Limb (tissue), 2 donors: ENCODE results near the gene HIC2.
"Not testable (repeated sequence)": the region's sequence is repeated elsewhere in the genome, so short reads cannot be mapped to it uniquely, and the experiment has no call there.

Experiments
- DNase-seq, 2 donors: peaks; one replicate each; pipeline ENCODE4 v3.0.0-alpha.2; 2016; ENCODE audit errors: extremely low spot score in 2 of 2

HIC2 gene

DNA sequence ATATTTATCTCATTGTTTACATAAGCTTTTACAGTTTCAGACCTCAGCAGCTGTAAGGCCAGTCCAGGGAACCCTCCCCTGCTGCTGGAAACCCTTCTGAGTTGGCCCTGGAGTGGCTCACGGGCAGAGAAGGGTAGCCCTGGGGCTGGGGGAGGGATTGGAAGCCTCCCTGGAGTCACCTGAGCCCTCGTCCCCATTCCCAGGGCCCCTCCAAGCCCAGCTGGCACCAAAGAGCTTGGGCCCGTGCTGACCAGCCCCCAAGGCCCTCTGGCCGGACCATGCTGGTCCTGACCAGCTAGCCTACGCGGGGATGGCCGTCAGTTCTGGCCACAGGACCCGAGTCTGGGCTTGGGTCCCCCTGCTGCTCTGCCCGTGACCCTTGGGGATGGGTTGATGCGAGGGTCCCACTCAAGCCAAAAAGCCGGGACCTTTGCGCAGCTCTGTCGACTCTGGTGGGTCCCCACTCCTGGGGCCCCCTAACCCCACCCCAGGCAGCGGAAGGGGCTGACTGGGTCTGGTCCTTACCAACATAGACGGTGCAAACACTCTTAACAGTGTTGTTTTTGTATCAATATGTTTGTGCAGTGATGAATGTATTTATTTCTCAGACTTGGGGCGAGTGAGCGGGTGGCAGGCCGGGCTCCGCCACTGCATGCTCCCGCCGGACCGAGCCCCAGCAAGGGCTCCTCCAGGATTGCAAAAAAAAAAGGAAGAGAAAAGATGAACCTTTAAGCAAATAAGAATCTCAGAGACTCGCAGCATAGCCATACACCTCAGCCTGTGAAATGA is 32.6 kb downstream of the HIC2 start:
- DNase-seq: no peak

DNA sequence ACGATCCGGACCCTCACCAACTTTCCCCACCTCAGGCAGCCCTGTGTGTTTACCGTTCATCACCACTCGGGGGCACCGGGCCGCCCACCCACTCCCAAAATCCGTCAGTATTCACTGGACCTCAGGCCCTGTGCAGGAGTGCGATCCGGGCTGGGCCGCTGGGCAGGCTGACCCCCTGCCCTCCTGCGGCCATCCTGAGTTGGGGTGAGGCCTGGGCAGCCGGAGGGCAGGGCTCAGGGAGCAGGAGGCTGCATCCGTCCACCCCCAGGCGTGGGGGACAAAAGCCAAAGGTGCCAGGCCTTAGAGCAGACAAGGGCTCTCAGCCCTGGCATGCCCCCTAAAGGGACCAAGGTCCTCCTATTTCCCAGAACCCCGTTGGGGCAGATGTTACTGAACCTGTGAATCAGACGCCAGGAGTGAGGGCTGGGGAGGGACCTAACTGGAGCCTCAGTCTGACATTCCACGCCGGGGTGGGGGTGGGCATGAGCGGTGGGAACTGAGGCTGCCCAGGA is 33.2 kb downstream of the HIC2 start:
- DNase-seq: no peak

DNA sequence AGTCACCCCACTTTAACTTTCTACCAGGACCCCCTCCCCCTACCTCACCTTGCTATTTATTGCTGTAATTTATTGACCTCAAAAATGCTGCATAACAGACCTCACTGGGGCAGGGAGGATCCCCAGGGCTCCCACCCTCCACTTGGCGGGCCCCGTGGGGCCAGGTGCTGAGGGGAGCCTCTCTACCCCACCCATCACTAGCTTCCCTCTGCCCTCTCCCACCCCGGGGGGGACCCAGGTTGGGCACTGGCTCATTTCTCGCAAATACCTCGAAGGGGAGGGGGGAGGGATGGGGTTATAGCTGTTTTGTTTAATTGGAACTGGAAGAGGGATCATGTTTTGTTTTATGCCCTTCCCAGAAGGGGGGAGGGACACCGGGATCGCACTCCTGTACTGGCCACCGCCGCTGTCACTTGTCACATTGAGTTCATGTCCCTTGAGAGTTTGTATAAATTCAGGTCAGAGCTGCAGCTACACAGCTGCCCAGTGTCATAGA is 33.7 kb downstream of the HIC2 start:
- no peak for DNase-seq

DNA sequence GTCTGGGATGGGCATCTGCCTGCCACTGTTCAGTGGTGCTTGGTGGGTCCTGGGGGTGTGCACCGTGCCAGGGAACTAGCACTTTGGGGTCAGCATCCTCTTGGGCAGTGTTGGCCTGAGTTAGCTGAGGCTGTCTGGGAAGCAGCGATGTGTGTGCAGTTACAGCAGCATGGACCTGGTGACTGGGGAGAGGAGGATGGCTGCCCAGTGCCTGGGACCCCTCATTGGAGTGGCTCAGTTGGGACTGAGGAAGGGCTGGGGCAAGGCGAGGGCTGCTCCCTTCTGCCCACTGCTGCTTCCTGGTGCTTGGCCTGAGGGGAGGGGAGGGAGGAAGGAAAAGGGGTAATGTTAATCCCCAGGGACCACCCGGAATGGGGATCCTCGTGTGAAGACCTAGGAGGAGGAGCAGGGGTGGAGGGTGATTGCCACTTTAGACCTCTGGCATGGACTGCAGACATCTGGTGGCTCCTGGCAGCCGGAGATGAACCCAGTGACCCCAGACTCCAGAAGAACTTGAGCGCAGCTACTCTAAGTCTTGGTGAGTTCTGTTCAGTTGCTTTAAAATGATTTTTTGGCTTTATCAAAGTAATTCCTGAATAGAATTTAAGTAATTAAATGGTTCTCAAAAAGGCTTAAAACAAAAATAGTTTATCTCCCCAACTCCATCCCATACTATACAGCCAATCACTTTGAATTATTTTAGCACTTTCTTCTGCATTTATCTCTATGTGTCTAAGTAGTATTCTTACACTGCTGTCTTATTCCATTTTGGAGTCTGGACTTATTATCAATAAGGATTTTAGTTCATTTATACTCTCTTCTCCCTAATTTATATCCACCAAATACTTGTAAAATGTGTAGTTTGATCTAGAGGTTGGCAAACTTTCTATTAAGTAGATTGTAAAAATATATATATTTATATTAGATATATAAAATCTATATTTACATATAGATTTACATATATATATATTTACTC is 34.7 kb downstream of the HIC2 start:
- DNase-seq: no peak

DNA sequence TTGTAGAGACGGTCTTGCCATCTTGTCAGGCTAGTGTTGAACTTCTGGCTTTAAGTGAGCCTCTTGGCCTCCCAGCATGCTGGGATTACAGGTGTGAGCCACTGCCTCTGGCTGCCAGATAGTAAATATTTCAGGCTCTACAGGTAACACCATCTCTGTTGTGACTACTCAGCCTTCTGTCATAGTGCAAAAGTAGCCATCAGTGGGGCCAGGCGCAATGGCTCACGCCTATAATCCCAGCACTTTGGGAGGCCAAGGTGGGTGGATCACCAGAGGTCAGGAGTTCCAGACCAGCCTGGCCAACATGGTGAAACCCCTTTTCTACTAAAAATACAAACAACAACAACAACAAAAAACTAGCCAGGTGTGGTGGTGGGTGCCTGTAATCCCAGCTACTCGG is 35.5 kb downstream of the HIC2 start:
- not testable (repeated sequence) for DNase-seq

DNA sequence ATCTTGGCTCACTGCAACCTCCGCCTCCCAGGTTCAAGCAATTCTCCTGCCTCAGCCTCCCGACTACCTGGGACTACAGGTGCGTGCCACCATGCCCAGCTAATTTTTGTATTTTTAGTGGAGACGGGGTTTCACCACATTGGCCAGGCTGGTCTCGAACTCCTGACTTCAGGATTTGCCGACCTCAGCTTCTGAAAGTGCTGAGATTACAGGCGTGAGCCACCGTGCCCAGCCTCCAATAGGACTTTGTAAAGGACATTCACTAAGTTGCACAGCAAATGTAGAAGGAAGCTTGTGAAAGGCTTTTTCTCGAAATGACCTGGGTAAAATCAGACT is 37.8 kb downstream of the HIC2 start:
- DNase-seq: not testable (repeated sequence)

DNA sequence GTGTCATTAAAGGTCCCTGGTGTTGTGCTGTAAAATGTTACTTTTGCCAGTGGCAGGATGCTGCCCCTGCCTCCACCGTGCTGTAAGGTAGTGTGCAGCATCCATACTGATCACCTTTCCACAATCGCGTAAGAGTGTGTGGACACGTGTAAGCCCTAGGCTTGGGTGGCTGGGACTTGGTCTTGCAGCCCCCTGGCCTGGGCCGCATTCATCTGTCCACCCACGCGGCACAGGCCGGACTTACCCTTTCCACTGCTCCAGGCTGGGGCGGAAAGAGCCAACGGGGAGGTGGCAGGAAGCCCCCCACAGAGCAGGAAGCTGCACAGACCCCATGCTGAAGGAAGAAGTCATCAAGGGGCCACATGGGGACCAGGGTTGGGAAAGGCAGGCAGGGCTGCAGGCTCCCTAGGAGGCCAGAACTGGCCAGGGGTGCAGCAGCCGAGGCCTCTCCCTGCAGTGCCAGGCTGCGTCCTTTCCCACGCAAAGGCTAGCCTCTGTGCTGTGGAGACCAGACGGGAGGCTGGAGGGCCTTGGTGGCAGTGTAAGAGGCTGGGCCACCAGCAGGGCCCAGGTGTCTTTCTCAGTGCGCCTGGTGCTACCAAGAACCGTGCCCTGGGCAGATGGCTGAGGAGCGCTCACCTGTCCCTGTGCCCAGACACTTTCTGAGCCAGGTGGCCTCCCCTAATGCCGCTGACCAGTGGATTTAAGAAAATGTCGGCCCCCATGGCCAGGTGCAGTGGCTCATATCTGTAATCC is 38.3 kb downstream of the HIC2 start:
- no peak for DNase-seq

DNA sequence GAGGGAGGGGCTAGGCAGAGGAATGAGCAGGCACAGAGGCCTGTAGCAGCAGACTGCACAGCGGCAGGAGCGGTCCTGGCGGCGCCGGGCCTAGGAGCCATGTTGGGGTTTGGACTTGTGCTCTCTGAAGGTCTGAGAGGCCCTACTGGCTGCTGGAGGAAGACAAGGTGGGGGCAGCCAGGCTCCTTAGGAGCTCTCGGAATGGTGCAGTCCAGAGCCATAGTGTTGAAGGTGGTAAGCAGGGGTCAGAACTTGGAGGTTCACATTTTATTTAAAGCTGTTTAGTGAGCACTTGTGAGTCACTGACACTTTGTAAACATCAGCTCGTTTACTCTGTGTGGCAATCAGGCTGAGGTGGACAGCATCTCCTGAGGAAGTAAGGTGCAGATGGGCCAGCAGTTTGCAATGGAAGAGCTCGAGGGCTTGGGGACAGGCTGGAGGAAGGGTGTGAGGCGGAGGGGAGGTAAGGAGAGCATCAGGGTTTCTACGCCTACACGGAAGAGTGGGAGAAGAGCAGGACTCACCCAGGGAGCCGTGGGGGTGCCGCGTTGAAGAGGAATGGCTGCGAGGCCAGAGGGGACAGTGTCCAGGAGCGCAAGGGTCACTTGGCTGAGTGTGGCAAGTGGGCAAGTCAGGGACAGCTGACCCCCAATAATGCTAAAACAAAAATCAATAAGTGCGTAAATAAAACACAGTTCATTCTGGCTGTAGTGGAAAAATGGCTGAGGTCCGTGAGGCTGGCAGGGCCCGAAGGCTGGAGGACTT is 40.0 kb downstream of the HIC2 start:
- no peak for DNase-seq

DNA sequence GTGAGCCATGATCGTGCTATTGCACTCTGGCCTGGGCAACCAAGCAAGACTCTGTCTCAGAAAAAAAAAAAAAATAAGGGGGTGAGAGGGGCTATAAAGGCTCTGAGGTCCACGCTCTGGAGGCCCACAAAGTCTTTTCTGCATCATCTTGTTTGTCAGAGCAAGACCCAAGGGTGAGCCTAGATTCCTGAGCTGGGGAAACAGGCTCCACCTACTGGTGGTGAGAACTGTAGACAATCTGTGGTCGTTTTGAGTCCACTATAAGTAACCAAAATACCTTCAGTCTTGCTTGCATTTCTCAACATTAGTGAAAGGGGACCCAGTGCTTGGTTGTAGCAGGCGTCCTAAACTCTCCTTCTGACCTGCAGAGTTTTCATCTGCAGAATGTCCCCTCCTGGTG is 45.5 kb downstream of the HIC2 start:
- DNase-seq: not testable (repeated sequence)

DNA sequence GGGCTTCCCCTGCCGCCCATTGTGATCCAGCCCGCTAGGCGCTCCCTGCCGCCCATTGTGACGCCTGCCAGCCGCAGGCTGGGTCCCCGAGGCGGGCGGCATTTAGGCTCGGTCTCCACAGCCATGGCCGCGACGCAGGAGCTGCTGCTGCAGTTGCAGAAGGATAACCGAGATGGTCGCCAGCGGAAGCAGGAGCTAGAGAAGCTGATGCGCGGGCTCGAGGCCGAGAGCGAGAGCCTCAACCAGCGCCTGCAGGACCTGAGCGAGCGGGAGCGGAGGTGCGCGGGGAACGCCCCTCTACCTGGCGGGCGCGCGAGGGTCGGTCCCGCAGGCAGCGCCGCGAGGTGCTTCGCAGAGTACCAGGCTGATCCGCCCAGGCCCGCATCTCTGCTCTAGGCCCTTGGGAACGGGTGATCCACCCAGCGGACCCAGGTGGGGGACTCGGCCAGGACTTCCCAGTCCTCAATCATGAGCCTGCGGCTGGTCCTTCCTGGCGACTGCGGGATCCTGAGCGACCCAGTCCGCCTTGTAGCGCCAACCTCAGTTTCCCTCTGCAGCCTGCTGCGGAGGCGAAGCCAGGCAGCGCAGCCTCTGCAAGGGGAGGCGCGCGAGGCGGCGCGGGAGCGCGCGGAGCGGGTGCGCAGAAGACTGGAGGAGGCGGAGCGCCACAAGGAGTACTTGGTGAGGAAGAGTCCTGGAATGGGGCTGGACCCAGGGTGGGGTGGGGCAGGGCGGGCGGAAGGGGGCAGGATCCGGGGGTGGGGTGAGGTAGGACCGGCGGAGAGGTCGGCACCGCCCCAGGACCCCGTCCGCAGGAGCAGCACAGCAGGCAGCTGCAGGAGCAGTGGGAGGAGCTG is 50.4 kb downstream of the HIC2 start, which contains the start of gene TMEM191C:
TSS of gene TMEM191C (plus strand) at position 51 of the 857 bp plus-strand sequence. CDS start at position 124, 73 bp downstream.
- DNase-seq: not testable (repeated sequence)

DNA sequence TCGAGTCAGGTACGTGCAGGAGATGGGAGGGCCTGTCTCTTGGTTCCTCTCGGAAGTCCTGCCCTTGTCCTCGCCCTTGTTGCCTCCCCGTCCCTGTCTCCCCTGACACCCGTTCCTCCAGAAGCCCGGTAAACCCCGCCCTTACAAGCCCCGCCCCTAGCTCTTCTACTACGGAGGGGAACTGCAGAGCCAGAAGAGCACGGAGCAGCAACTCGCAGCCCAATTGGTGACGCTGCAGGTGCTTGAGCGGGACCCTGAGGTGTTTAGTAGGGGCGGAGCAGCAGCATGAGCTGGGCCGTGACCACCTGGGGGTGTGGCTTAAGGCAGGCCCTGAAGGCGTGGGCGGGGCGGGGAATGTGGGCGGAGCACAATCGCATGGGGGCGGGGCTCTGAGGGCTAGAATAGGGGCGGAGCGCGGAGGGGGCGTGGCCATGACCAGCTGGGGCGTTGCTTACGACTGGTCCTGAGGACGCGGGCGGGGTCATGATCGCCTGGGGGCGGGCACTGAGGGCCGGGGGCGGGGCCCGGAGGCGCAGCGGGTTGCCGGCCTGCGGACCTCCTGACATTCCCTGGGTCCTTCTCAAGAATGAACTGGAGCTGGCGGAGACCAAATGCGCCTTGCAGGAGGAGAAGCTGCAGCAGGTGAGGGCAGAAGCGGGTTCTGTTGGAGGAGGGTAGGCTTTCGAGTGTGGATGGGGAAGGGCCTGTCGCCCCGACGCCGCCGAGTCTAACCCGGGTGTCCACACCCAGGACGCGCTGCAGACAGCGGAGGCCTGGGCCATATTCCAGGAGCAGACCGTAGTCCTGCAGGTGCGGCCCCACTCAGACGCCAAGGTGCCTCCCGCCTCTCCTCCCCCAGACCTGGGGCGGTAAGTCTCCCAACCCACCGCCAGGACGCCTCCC is 51.3 kb downstream of the HIC2 start:
- DNase-seq: peak; percentile 9 to 77

DNA sequence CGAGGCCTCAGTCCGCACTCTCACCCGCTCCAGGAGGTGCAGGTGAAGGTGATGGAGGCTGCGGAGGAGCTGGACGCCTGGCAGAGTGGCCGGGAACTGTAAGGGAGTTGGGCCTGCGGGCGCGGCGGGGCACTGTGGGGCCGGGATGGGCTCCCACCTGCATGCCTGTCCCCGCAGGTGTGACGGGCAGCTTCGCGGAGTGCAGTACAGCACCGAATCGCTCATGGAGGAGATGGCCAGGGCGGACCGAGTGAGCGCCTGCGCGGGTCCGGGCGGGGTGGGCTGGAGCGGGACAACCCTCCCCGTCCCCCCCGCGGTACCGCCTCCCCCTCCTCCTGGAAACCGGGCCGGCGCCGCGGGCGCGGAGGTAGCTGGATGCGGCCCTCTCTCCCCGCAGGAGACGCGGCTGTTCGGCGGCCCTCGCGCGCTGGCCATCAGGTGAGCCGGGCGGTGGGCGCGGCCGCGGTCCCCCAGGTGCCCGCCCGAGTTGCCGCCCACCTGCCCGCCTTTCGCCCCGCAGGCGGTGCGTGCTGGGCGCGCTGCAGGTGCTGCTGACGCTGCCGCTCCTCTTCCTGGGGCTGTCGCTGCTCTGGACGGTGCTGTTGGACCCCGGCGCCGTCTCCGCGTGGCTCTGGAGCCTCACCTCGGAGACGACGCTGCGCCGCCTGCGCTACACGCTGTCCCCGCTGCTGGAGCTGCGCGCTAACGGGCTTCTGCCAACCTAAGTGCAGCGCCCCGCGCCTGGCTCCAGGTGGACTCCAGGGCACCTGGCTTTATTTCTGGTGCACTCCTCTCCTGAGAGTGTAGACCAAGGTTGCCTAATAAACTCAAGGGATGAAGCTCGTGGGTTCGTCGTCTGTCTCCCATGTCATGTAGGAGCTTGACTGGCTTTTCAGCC is 52.2 kb downstream of the HIC2 start:
- not testable (repeated sequence) for DNase-seq

DNA sequence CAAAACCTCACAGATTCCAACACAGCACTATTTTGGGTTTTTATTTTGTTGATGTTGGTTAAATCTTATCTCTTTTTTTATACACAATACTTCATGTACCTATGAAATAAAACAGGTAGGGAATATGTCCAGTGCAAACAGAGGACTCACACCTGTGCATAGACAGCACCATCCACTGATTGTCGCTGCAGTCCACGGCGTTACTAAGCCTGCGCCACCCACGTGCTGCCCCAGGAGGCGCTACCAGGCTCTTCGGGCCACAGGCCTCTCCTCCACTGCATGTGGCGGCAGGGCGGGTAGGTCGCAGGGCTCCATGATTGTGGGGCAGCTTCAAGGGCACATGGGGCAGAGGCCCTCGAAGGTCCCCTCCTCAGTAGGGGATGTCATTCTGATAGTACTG is 55.8 kb downstream of the HIC2 start:
- DNase-seq: not testable (repeated sequence)

DNA sequence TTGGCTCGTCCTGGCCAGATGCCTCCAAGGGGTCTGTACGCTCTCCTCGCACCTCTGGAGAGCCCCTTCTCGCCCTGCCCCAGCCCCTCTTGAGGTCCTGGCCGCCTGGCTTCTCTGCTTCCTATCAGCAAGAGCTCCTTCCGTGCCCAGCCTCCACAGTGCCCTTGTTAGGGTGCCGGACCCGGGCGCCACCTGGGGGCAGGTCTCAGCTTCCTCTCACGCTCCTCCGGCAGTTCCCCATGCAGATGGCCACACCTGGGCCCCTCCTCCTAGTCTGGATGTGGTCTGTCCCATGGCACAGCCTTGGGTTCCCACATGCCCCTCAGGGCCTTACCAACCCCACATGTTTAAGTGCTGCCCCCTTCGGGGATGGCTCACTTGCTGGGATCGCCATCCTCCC is 56.5 kb downstream of the HIC2 start:
- DNase-seq: not testable (repeated sequence)

DNA sequence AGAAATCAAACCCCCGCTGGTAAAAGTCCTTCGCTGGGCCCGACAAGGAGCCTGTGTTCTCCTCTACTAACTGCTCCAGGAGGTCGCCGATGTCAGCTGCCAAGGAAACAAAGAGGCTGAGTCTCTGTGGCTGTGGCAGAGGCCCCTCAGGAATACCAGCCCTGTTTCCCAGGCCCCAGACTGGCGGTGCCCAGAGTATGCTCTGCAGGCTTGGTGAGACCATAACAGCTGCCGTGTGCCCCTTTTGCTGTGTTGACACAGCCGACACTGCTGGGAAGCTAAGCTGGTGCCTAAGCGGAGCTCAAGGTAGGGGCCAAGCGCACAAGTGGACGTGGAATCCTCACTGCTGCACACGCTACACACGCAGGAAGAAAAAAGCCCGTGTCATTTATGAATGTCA is 66.9 kb downstream of the HIC2 start:
- not testable (repeated sequence) for DNase-seq

DNA sequence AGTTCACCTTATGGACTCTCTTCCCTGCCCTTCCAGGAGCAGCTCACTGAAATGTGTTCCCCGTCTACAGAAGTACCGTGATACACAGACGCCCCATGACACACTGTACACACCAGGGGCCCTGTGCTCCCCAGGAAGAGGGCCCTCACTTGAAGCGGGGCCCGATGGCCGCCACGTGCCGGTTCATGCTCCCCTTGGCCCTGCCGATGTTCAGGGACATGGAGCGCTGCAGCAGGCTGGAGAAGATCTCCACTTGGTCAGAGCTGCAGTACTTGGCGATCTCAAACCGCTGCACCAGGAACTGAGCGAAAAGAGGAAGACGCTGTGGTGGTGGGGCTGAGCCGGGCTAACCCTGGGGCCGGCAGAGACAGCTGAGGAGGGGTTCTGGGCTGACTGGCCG is 70.6 kb downstream of the HIC2 start:
- not testable (repeated sequence) for DNase-seq

DNA sequence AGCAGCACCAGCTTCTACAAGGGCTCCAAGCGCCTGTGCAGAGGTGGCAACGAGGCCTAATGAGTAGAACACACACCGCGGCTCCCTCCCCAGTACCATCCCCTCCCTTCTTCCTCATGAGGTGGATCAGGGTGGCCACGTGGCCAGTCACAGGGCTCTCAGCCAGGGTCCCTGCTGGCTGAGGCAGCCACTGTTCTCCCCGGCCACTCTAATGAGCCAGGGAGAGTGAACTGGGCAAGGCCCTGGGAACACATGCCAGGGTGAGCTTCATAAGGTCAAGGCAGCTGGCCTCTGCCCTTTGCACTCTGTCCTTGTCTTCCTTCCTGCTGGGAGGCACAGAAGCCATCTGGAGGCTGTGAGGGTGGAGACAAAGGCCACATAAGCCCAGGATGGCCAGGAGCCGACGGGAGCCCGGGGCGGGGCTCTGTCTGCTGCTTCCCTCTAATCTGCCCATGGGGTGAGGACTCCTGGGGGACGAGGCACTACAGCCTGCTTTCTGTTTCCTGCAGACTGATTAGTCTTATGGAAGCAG is 72.0 kb downstream of the HIC2 start:
- DNase-seq: not testable (repeated sequence)
